NCI-H345 treated with DMSO at 0.1 percent for 48 hours (cell line): ENCODE measurements around the gene NEGR1.

ENCODE experiments used
- DNase-seq: peaks from one replicate; lab custom pipeline; 2025; ENCODE audit not compliant: unreplicated experiment; lab: John Stamatoyannopoulos, UW

NEGR1 gene

DNA sequence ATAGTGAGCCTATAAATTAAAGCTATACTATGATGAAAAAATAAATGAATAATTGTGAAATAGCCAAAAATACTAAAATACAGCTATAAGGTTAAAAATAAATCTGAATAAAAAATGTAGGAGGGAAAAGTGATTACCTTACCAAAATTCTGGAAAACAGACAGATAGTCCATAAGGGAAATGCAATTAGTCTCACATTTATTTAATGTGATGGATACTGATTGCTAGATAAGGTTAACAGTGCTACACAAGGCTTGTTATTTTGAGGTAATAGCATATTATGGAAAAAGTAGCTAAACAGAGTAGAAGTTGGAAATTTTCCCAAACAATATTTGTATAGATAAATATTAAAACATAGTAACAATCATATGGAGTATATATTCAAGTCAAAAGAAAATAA lies 413.0 kb downstream of the NEGR1 start:
- DNase-seq = no peak

- DNase-seq = no peak
Measured at GRCh38 chr1:71862756-71863155, 419.6 kb downstream of the NEGR1 start.

- DNase-seq = no peak
Measured at GRCh38 chr1:71861022-71861421, 421.3 kb downstream of the NEGR1 start.

DNA sequence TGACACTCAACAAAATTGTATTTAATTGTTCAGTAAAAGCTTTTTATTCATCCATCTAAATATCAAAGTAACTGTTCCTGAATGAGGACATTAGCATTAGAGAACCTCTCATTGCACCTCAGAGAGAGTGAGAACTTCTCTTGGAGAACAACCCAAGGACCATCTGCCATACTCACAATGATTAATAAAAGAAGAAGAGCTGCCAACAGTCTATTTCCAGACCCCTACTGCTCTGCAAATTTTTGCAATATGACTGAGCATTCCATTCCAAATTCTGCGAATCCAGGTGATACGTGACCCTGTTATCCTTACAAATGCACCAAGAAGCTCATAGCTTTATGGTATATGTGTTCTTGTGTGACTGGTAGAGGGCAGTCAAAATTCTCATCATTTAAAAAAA lies 422.5 kb downstream of the NEGR1 start:
- DNase-seq = no peak

GRCh38 chr1:71857862-71858261 lies 424.5 kb downstream of the NEGR1 start:
- no peak for DNase-seq

DNA sequence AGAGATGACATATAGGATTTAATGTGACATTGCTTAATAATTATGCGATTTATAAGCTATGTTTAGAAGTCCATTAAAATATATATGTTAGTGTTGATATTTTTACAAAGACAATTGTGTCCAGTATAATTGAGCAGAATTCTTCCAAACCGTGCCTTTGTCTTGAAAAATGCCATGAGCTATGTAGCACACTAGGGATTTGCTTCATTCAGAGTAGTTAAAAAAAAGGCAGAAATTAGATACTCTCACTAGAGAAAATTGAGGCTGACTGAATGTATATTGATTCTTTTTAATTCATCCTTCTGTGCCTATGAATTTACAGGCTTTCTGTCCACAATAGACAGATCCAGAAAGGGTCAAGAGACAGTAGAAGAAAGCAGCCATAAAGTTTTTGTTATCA lies 429.0 kb downstream of the NEGR1 start:
- DNase-seq = no peak

- no peak for DNase-seq
Measured at GRCh38 chr1:71850936-71851335, 431.4 kb downstream of the NEGR1 start.

DNA sequence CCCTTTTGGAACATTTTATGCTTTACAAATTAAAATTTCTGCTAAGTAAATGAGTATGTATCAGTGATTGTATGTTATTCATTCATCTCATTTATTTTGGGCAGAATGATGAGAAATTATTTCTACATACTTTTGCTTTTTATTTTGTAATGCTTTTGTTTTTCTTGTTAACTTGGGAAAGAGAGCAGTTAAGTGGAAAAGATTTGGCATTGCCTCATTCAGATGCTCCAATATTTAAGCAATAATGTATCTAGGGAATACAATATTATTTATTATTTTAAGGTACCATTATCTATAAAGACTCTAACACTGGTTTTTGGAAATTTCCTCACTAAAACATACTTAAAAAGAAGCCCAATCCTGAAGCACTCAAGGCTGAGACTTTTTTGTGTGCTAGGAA lies 431.8 kb downstream of the NEGR1 start:
- no peak for DNase-seq

- no peak for DNase-seq
Measured at GRCh38 chr1:71843012-71843411, 439.3 kb downstream of the NEGR1 start.

GRCh38 chr1:71839876-71840275 lies 442.5 kb downstream of the NEGR1 start:
- DNase-seq = no peak

GRCh38 chr1:71836904-71837303 lies 445.4 kb downstream of the NEGR1 start:
- DNase-seq = no peak

GRCh38 chr1:71835442-71835813 lies 446.9 kb downstream of the NEGR1 start:
- no peak for DNase-seq

- DNase-seq = no peak
Measured at GRCh38 chr1:71834601-71835441, 447.5 kb downstream of the NEGR1 start.

- no peak for DNase-seq
Measured at GRCh38 chr1:71831646-71832045, 450.7 kb downstream of the NEGR1 start.

DNA sequence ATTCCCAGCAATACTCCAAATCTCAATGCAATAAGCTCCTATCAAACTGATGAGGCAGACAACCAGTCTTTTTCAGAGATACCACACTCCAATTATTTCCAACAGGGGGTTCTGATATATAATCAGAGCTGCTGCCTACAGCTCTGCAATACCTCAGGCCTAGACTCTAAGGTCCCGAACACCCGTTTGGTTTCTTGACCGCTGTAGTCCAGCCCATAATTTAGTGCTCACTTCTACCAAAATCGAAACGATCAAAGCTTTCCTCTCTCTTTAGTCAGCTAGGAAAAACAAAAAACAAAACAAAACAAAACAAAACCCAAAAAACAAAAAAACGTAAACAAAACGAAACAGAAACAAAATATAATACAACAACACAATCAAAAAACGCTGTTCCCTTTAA lies 453.0 kb downstream of the NEGR1 start:
- no peak for DNase-seq

GRCh38 chr1:71828431-71829012 lies 453.8 kb downstream of the NEGR1 start:
- no peak for DNase-seq

DNA sequence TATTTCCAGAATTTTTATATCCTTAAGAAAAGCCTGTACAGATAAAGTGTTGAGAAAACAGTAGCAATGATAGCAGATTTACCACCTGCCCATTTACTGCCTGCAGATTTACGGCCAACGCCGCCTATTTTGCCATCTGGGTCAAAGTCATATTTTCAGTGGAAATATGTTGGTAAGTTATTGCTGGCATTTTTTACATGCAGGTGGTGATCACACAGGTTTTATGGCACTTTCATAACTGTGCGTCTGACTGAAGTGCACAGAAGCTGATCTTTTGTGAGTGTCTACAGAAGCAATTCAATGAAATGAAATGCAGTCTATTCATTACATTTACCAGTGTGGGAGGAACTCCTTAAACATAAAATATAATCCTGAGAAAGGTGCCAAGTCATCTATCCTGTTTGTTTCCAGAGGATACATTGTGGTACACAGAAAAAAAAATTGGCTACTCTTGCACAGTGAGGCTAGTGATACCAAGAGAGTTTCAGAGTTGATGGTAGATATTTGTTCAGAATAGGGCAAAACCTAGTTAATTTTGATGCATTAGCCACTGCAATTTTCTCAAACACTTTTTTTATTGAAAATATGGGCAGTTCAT lies 458.5 kb downstream of the NEGR1 start:
- no peak for DNase-seq

- DNase-seq = no peak
Measured at GRCh38 chr1:71817028-71817427, 465.3 kb downstream of the NEGR1 start.

- no peak for DNase-seq
Measured at GRCh38 chr1:71809085-71809484, 473.3 kb downstream of the NEGR1 start.

DNA sequence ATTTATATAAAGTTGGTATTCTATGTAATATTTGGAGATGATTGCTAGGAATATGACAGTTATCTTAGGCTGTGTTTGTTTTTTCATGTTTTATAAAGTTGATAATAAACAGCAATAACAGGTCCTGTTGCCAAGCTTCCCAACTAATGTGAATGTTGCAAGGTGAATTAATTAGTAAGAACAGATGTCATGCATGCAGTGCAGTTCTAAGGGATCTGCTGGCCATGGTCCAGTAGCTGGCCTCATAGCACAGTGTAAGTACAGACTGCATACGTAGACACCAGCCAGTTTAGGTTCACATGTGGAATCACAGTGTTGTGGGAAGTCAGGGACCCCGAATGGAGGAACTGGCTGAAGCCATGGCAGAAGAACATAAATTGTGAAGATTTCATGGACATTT lies 478.2 kb downstream of the NEGR1 start:
- DNase-seq = no peak

DNA sequence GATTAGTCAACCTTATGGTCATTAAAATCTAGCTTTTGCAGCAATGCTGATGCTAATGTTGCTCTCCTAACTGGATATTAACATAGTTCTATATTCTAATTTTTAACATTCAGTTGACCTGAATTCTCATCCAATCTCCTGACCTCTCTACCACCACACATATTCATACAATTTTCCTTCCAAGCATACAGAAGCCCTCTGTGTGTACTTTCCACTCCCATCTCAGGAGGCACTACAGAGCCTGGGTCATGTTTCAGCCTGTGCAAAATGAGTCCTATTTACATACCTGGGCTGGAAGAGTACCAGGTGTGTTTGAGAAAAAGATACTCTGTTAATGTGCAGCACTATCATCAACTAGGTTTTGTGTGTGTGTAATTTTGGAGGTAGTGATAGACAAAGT lies 486.3 kb downstream of the NEGR1 start:
- no peak for DNase-seq

GRCh38 chr1:71792264-71792663 lies 490.1 kb downstream of the NEGR1 start:
- no peak for DNase-seq
